ENCODE data around the gene NELL2. TPM values are rescaled to one million over a fixed set of nuclear protein-coding genes. Genes with fewer than 3 reads are reported as not detected.

Gene NELL2
- total RNA-seq, 1 experiment from 2014 or later = 1.1 TPM

DNA sequence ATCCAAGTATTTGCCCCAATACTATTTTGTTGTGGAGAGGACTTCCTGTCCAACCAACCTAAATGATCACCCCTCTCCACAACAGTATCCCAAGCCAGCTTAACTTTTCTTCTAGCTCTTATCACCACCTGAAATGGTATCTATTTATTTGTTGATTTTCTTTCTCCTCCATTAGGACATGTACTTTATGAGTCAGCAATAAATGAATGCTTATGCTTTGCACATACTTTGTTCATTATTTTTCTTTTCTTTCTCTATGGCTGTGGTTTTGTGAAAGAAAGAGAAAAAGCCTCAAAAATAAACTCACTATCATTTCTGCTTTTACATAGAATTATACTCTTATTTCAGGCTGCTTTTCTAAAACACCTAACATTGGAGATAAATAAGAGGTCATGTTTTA, 371.3 kb downstream of the NELL2 start:
- intact Hi-C loops (cut with micrococcal nuclease) = no loop called here
- no peaks in the 10 kb centered on the region for H3K9me2 ChIP-seq (ENCODE audit: insufficient read depth)

GRCh38 chr12:44503329-44503728, 372.8 kb downstream of the NELL2 start:
- no TSS peak for BruUV-seq (replicated peaks)

More for the DNA sequence above, 371.3 kb downstream of the NELL2 start:
- no TSS peak for BruUV-seq (replicated peaks)
- no peak for ATAC-seq
- no peak for DNase-seq (ENCODE audit: low read depth, low spot score)
- Histone ChIP-seq H3K4me1 (ENCODE audit: control insufficient read depth in 1 of 2, insufficient read depth in 2 of 2, low read length in 2 of 2) (no peaks in the 10 kb centered on the region), H3K9ac (ENCODE audit: low read length) (no peak overlapping the region), H3K79me2 (ENCODE audit: insufficient read depth, low read length) (no peaks in the 10 kb centered on the region), H2AFZ (ENCODE audit: low read depth, low read length, poor library complexity, severe bottlenecking) (no peak overlapping the region), H3K4me2 (ENCODE audit: low read length) (no peak overlapping the region), H3K36me3 (ENCODE audit: control insufficient read depth in 1 of 2, insufficient read depth in 2 of 2, low read length in 2 of 2) (no peaks in the 10 kb centered on the region), H4K20me1 (ENCODE audit: insufficient read depth) (no peaks in the 10 kb centered on the region), H3K27me3 (ENCODE audit: insufficient read depth, low read length) (no peaks in the 10 kb centered on the region), H3K27ac (ENCODE audit: low read depth, low read length) (no peak overlapping the region), H3K4me3 (replicated peaks in 1 of 2; ENCODE audit: low read depth in 1 of 2, low read length in 2 of 2) (no peak overlapping the region), H3K9me3 (ENCODE audit: control insufficient read depth in 1 of 2, insufficient read depth in 1 of 2, low read depth in 1 of 2, low read length in 2 of 2) (no peaks in the 10 kb centered on the region)
- CTCF ChIA-PET = no interaction called here
- RAD21 ChIA-PET (ENCODE audit: low non-redundant PET in 1 of 2, low total read pairs in 2 of 2, uncharacterized antibody in 2 of 2, unreplicated experiment in 2 of 2) = no interaction called here
- no peak for TF ChIP-seq FOSL1 (IDR thresholded peaks at IDR 0.05; ENCODE audit: low read depth)
- POLR2A ChIA-PET = no interaction called here

More at GRCh38 chr12:44503329-44503728, 372.8 kb downstream of the NELL2 start:
- POLR2A ChIA-PET = no interaction called here
- Histone ChIP-seq H3K9me3 (ENCODE audit: control insufficient read depth in 1 of 2, insufficient read depth in 1 of 2, low read depth in 1 of 2, low read length in 2 of 2) (no peaks in the 10 kb centered on the region), H3K9me2 (ENCODE audit: insufficient read depth) (no peaks in the 10 kb centered on the region), H4K20me1 (ENCODE audit: insufficient read depth) (no peaks in the 10 kb centered on the region), H2AFZ (ENCODE audit: low read depth, low read length, poor library complexity, severe bottlenecking) (no peak overlapping the region), H3K4me1 (ENCODE audit: control insufficient read depth in 1 of 2, insufficient read depth in 2 of 2, low read length in 2 of 2) (no peaks in the 10 kb centered on the region), H3K36me3 (ENCODE audit: control insufficient read depth in 1 of 2, insufficient read depth in 2 of 2, low read length in 2 of 2) (no peaks in the 10 kb centered on the region), H3K4me3 (replicated peaks in 1 of 2; ENCODE audit: low read depth in 1 of 2, low read length in 2 of 2) (no peak overlapping the region), H3K4me2 (ENCODE audit: low read length) (no peak overlapping the region), H3K27me3 (ENCODE audit: insufficient read depth, low read length) (no peaks in the 10 kb centered on the region), H3K27ac (ENCODE audit: low read depth, low read length) (no peak overlapping the region), H3K79me2 (ENCODE audit: insufficient read depth, low read length) (no peaks in the 10 kb centered on the region), H3K9ac (ENCODE audit: low read length) (no peak overlapping the region)
- CTCF ChIA-PET = no interaction called here
- TF ChIP-seq, protein P1, sequence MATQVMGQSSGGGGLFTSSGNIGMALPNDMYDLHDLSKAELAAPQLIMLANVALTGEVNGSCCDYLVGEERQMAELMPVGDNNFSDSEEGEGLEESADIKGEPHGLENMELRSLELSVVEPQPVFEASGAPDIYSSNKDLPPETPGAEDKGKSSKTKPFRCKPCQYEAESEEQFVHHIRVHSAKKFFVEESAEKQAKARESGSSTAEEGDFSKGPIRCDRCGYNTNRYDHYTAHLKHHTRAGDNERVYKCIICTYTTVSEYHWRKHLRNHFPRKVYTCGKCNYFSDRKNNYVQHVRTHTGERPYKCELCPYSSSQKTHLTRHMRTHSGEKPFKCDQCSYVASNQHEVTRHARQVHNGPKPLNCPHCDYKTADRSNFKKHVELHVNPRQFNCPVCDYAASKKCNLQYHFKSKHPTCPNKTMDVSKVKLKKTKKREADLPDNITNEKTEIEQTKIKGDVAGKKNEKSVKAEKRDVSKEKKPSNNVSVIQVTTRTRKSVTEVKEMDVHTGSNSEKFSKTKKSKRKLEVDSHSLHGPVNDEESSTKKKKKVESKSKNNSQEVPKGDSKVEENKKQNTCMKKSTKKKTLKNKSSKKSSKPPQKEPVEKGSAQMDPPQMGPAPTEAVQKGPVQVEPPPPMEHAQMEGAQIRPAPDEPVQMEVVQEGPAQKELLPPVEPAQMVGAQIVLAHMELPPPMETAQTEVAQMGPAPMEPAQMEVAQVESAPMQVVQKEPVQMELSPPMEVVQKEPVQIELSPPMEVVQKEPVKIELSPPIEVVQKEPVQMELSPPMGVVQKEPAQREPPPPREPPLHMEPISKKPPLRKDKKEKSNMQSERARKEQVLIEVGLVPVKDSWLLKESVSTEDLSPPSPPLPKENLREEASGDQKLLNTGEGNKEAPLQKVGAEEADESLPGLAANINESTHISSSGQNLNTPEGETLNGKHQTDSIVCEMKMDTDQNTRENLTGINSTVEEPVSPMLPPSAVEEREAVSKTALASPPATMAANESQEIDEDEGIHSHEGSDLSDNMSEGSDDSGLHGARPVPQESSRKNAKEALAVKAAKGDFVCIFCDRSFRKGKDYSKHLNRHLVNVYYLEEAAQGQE (IDR thresholded peaks at IDR 0.05; ENCODE audit: low read depth) = no peak
- TF ChIP-seq JUND (IDR thresholded peaks at IDR 0.05) (no peak), CEBPB (IDR thresholded peaks at IDR 0.05; ENCODE audit: low read depth) (no peak), ZBTB33 (IDR thresholded peaks at IDR 0.05; ENCODE audit: extremely low read depth, insufficient replicate concordance, low read length) (no peak), SIN3A (IDR thresholded peaks at IDR 0.05; ENCODE audit: low read depth) (no peak), RAD21 (IDR thresholded peaks at IDR 0.05; ENCODE audit: low read depth) (no peak), ELF1 (IDR thresholded peaks at IDR 0.05; ENCODE audit: borderline replicate concordance, low read depth) (no peak), POLR2A (IDR thresholded peaks at IDR 0.05; ENCODE audit: borderline replicate concordance, extremely low read depth, insufficient read depth, insufficient read length) (no peak), ZFX (IDR thresholded peaks at IDR 0.05) (no peak), POLR2AphosphoS5 (IDR thresholded peaks at IDR 0.05; ENCODE audit: low read depth, low read length) (no peak)
- RAD21 ChIA-PET (ENCODE audit: low non-redundant PET in 1 of 2, low total read pairs in 2 of 2, uncharacterized antibody in 2 of 2, unreplicated experiment in 2 of 2) = no interaction called here
- DNase-seq (ENCODE audit: low read depth, low spot score) = no peak
- intact Hi-C loops (cut with micrococcal nuclease) = no loop called here
- no peak for ATAC-seq

All from HCT116 (cell line).